ENCODE data around the gene GABRG2. TPM values are rescaled to one million over a fixed set of nuclear protein-coding genes. Genes with fewer than 3 reads are reported as not detected.

Gene GABRG2
- total RNA-seq, 3 donors from 2014 or later = 0.61 to 2.2 (median 1.1) TPM

DNA sequence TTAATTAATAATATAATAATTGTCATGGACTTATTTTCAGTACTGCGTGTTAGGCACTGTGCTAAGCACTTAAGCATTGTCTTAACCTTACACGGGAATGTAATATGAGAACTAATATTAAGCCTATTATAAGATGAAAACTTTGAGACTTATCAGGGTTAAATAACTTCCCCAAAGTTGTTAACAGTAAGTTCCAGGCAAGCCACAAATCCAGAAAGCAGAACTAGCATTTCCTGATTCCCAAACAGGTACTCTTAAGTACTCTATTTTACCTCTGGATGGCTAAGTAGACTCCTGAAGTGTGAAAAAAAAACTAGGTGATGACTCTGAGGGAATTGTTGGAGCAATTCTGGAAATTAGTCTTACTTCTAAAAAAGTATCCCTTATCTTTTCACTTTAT lies 23.8 kb downstream of the GABRG2 start:
- Histone ChIP-seq H3K4me1 (ENCODE audit: low read depth) (no peaks in the 10 kb centered on the region), H3K36me3 (ENCODE audit: low read depth) (no peaks in the 10 kb centered on the region), H3K9me3 (no peaks in the 10 kb centered on the region), H3K4me3 (no peak overlapping the region)
- intact Hi-C loops (cut with DNase I, micrococcal nuclease) = no loop called here
- TF ChIP-seq, protein P1, sequence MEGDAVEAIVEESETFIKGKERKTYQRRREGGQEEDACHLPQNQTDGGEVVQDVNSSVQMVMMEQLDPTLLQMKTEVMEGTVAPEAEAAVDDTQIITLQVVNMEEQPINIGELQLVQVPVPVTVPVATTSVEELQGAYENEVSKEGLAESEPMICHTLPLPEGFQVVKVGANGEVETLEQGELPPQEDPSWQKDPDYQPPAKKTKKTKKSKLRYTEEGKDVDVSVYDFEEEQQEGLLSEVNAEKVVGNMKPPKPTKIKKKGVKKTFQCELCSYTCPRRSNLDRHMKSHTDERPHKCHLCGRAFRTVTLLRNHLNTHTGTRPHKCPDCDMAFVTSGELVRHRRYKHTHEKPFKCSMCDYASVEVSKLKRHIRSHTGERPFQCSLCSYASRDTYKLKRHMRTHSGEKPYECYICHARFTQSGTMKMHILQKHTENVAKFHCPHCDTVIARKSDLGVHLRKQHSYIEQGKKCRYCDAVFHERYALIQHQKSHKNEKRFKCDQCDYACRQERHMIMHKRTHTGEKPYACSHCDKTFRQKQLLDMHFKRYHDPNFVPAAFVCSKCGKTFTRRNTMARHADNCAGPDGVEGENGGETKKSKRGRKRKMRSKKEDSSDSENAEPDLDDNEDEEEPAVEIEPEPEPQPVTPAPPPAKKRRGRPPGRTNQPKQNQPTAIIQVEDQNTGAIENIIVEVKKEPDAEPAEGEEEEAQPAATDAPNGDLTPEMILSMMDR (IDR thresholded peaks at IDR 0.05) = no peak
- DNase-seq = no peak
- ATAC-seq = no peak

DNA sequence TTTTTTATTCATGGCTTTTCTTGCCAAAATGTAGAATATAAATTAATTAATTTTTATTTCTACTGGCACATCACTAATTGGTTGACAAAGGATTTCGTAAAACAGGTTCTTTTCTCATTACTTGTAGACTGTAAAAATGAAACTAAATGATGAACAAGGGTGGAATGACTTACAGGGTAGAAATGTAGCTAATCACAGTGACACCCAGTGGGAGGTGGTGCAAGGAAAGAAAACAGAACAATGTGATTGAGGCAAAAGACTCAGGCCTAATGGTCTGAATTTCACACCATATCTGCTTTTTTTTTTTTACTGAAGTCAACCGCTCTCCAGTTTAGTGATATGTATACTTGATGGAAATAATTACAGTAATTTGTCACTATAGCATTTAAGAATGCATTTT lies 28.9 kb downstream of the GABRG2 start:
- Histone ChIP-seq H3K36me3 (ENCODE audit: low read depth) (no peaks in the 10 kb centered on the region), H3K9me3 (no peaks in the 10 kb centered on the region), H3K4me3 (no peak overlapping the region), H3K4me1 (ENCODE audit: low read depth) (no peaks in the 10 kb centered on the region)
- TF ChIP-seq, protein P1 (IDR thresholded peaks at IDR 0.05) = no peak
- intact Hi-C loops (cut with DNase I, micrococcal nuclease) = no loop called here
- DNase-seq (no peak), ATAC-seq (no peak)

DNA sequence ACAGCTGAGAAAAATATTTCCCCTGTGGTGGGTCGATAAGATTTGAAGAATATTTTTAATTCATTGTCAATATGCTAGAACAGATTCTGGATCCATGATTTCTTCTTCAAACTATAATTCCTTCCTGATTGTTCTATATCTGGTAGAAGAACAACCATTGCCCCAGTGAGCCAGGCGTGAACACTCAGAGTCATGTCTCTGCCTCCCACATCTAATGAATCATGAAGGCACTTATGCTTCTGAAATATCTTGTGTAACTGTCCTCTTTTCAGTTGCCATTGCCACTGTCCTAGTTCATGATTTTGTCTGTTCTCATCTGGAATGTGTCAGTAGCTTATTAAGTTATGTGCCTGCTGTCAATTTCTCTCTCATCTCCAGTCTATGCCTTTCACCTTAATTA lies 40.0 kb downstream of the GABRG2 start:
- H3K9me3 ChIP-seq = no peaks in the 10 kb centered on the region
- intact Hi-C loops (cut with DNase I, micrococcal nuclease) = no loop called here
- ATAC-seq = no peak
- no peak for DNase-seq
- H3K4me1 ChIP-seq (ENCODE audit: low read depth) = no peaks in the 10 kb centered on the region
- no peak overlapping the region for H3K4me3 ChIP-seq
- TF ChIP-seq, protein P1 (IDR thresholded peaks at IDR 0.05) = no peak
- H3K36me3 ChIP-seq (ENCODE audit: low read depth) = no peaks in the 10 kb centered on the region

DNA sequence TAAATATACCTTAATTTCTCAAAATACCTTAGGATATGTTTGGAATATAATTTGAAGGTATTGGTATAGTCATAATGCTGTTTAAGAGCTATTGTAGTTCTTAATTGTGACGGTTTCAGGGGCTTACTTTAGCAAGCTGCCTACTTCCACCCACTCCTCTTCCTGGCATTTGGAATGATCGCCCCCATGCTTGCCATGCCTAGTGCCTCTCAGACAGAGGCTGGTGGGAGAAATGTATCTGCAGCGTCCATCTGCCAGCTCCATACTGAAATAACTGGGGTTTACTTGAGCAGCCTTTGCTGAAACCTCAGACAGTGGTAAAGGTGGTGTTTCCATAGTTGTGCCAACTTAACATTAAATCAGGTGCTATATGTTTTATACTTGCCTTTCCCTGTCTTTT lies 52.2 kb downstream of the GABRG2 start:
- Histone ChIP-seq H3K36me3 (ENCODE audit: low read depth) (no peaks in the 10 kb centered on the region), H3K4me1 (ENCODE audit: low read depth) (no peaks in the 10 kb centered on the region), H3K4me3 (no peak overlapping the region), H3K9me3 (no peaks in the 10 kb centered on the region)
- DNase-seq (no peak), ATAC-seq (no peak)
- intact Hi-C loops (cut with DNase I, micrococcal nuclease) = no loop called here
- TF ChIP-seq, protein P1 (IDR thresholded peaks at IDR 0.05) = no peak

DNA sequence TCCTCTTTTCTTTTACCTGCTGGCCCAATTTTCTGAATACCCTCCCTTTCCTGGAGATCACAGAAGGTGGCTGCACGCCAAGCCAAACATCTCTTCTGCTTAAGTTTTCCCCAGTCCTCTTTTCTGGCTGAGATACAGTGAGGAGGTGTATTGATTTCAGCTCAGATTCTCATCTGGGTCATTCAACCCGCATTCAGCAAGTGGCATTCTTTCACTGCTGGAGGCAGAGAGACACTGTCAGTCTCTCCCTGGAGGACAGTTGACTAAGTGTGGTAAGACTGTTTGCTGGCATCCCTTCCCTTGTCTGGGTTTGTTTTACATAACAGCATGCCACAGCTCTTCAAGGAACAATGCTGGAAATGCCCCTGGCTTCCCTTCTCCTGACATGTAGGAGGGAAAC lies 60.5 kb downstream of the GABRG2 start:
- Histone ChIP-seq H3K4me3 (no peak overlapping the region), H3K36me3 (ENCODE audit: low read depth) (no peaks in the 10 kb centered on the region), H3K9me3 (no peaks in the 10 kb centered on the region), H3K4me1 (ENCODE audit: low read depth) (no peaks in the 10 kb centered on the region)
- intact Hi-C loops (cut with DNase I, micrococcal nuclease) = no loop called here
- DNase-seq (no peak), ATAC-seq (no peak)
- TF ChIP-seq, protein P1 (IDR thresholded peaks at IDR 0.05) = no peak

DNA sequence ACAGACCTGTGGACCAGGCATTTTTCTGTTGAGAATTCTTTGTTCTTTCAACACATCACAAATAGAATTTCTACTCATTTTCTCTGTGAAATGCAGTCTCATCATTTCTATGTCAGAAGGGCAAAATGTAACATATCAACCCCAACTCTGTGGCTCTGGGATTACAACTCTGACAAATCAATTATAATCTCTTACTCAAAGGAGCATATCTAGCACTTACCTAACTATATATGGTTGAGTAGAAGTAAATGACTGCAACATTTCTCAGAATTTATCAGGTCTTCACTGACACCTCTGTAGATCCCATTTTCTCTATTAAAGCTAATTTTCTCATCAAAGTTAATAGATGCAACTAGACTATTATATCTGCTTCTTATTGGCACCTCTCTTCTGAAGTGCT lies 64.8 kb downstream of the GABRG2 start:
- DNase-seq (no peak), ATAC-seq (no peak)
- Histone ChIP-seq H3K4me1 (ENCODE audit: low read depth) (no peaks in the 10 kb centered on the region), H3K36me3 (ENCODE audit: low read depth) (no peaks in the 10 kb centered on the region), H3K4me3 (no peak overlapping the region), H3K9me3 (no peaks in the 10 kb centered on the region)
- intact Hi-C loops (cut with DNase I, micrococcal nuclease) = no loop called here
- TF ChIP-seq, protein P1 (IDR thresholded peaks at IDR 0.05) = no peak
